Neural cell (in vitro differentiated cells): ENCODE data around the gene PLEKHA1.

Experiments
- EP300 ChIP-seq: fragments of 450-650 bp; conservative IDR thresholded peaks from 2 replicates; pipeline ENCODE4 v1.6.1; 2014; ENCODE audit warnings: antibody characterized with exemption, mild to moderate bottlenecking, moderate library complexity; ENCODE audit not compliant: poor library complexity, severe bottlenecking
- EZH2 ChIP-seq: fragments of 200-600, 300-800 bp; shearing (Covaris generic), sonication (generic); IDR thresholded peaks from 2 replicates; pipeline ENCODE4 v1.6.1; 2014; ENCODE audit warnings: antibody characterized with exemption, low read length, borderline replicate concordance, mild to moderate bottlenecking; ENCODE audit not compliant: insufficient read depth, poor library complexity, severe bottlenecking
- POLR2AphosphoS5 ChIP-seq: IDR thresholded peaks from 2 replicates; pipeline ENCODE4 v1.6.1; 2012
- TAF1 ChIP-seq: IDR thresholded peaks from 2 replicates; pipeline ENCODE4 v1.6.1; 2012; ENCODE audit warnings: low read depth
- TF ChIP-seq, protein P1 (sequence below): fragments of 450-650 bp; IDR thresholded peaks from 2 replicates; pipeline ENCODE4 v1.5.1; 2014; ENCODE audit warnings: antibody characterized with exemption, mild to moderate bottlenecking, moderate library complexity; ENCODE audit not compliant: poor library complexity, severe bottlenecking
- TF ChIP-seq, protein P2 (sequence below): IDR thresholded peaks from 2 replicates; pipeline ENCODE4 v1.6.1; 2012; ENCODE audit warnings: borderline replicate concordance

DNA sequence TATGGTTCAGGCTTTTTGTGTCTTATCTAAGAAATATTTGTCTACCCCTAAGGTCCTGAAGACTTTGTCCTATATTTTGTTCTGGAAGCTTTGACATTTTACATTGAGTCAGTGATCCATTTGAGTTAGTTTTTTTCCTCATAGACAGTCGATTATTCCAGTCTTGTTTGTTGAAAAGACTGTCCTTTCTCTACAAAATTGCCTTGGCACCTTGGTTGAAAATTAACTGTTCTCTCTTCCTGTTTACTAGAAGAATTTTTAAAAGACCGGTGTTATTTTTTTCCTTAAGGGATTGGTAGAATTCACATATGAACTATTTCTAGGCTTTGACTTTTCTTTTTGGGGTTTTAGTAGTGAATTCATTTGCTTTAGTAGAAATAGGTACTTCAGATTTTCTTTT, 12.0 kb downstream of the PLEKHA1 start:
- TF ChIP-seq, protein P1, sequence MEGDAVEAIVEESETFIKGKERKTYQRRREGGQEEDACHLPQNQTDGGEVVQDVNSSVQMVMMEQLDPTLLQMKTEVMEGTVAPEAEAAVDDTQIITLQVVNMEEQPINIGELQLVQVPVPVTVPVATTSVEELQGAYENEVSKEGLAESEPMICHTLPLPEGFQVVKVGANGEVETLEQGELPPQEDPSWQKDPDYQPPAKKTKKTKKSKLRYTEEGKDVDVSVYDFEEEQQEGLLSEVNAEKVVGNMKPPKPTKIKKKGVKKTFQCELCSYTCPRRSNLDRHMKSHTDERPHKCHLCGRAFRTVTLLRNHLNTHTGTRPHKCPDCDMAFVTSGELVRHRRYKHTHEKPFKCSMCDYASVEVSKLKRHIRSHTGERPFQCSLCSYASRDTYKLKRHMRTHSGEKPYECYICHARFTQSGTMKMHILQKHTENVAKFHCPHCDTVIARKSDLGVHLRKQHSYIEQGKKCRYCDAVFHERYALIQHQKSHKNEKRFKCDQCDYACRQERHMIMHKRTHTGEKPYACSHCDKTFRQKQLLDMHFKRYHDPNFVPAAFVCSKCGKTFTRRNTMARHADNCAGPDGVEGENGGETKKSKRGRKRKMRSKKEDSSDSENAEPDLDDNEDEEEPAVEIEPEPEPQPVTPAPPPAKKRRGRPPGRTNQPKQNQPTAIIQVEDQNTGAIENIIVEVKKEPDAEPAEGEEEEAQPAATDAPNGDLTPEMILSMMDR = no peak
- TF ChIP-seq POLR2AphosphoS5 = no peak
- no peak for TF ChIP-seq EZH2
- TF ChIP-seq, protein P2, sequence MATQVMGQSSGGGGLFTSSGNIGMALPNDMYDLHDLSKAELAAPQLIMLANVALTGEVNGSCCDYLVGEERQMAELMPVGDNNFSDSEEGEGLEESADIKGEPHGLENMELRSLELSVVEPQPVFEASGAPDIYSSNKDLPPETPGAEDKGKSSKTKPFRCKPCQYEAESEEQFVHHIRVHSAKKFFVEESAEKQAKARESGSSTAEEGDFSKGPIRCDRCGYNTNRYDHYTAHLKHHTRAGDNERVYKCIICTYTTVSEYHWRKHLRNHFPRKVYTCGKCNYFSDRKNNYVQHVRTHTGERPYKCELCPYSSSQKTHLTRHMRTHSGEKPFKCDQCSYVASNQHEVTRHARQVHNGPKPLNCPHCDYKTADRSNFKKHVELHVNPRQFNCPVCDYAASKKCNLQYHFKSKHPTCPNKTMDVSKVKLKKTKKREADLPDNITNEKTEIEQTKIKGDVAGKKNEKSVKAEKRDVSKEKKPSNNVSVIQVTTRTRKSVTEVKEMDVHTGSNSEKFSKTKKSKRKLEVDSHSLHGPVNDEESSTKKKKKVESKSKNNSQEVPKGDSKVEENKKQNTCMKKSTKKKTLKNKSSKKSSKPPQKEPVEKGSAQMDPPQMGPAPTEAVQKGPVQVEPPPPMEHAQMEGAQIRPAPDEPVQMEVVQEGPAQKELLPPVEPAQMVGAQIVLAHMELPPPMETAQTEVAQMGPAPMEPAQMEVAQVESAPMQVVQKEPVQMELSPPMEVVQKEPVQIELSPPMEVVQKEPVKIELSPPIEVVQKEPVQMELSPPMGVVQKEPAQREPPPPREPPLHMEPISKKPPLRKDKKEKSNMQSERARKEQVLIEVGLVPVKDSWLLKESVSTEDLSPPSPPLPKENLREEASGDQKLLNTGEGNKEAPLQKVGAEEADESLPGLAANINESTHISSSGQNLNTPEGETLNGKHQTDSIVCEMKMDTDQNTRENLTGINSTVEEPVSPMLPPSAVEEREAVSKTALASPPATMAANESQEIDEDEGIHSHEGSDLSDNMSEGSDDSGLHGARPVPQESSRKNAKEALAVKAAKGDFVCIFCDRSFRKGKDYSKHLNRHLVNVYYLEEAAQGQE = no peak
- no peak for TF ChIP-seq TAF1
- no peak for TF ChIP-seq EP300
